Stimulated activated CD4-positive, alpha-beta T cell treated with anti-CD3 and anti-CD28 coated beads, Interleukin-15, amount 100 ng/mL, for 48 hours (primary cell): ENCODE results near the gene UBE4A.

Source experiments
- DNase-seq, 2 donors: peaks; one replicate each; pipeline ENCODE4 v3.0.0-alpha.2; 2020; ENCODE audit warnings: low read depth in 2 of 2

UBE4A gene

GRCh38 chr11:118341261-118341660 lies 18.1 kb upstream of the UBE4A start:
- no peak for DNase-seq

- no peak for DNase-seq
Observed at GRCh38 chr11:118341815-118342489, 17.4 kb upstream of the UBE4A start.

GRCh38 chr11:118342503-118343161 lies 16.8 kb upstream of the UBE4A start, which contains the start of gene CD3D:
Gene CD3D (minus strand): TSS chr11:118342705. CDS start chr11:118342607, 98 bp downstream.
- peak in 1 of 2 donors; percentile 64 for DNase-seq

- DNase-seq: no peak
Observed at GRCh38 chr11:118343248-118343647, 16.2 kb upstream of the UBE4A start.

GRCh38 chr11:118343981-118344515 lies 15.4 kb upstream of the UBE4A start, which contains the start of gene CD3G:
Gene CD3G (plus strand): TSS chr11:118344344. CDS start chr11:118344424, 80 bp downstream.
- peak; percentile 52 to 74 for DNase-seq

- no peak for DNase-seq
Observed at GRCh38 chr11:118349475-118349874, 9.9 kb upstream of the UBE4A start.

GRCh38 chr11:118353084-118353710 lies 6.2 kb upstream of the UBE4A start:
- no peak for DNase-seq

GRCh38 chr11:118358071-118358470 lies 1.3 kb upstream of the UBE4A start:
- DNase-seq: no peak

GRCh38 chr11:118364956-118365615 lies 5.7 kb downstream of the UBE4A start:
- DNase-seq: no peak

GRCh38 chr11:118366287-118366686 lies 6.9 kb downstream of the UBE4A start:
- DNase-seq: no peak

GRCh38 chr11:118370774-118371173 lies 11.4 kb downstream of the UBE4A start:
- no peak for DNase-seq

- no peak for DNase-seq
Observed at GRCh38 chr11:118373263-118373662, 13.9 kb downstream of the UBE4A start.

- no peak for DNase-seq
Observed at GRCh38 chr11:118373871-118374270, 14.5 kb downstream of the UBE4A start.

- no peak for DNase-seq
Observed at GRCh38 chr11:118374729-118375128, 15.3 kb downstream of the UBE4A start.

- no peak for DNase-seq
Observed at GRCh38 chr11:118375978-118376377, 16.6 kb downstream of the UBE4A start.

GRCh38 chr11:118379497-118379896 lies 20.1 kb downstream of the UBE4A start:
- DNase-seq: no peak

GRCh38 chr11:118380571-118380970 lies 21.2 kb downstream of the UBE4A start:
- DNase-seq: no peak

GRCh38 chr11:118382954-118383353 lies 23.6 kb downstream of the UBE4A start:
- no peak for DNase-seq

GRCh38 chr11:118383657-118384056 lies 24.3 kb downstream of the UBE4A start:
- DNase-seq: no peak

- no peak for DNase-seq
Observed at GRCh38 chr11:118396097-118396501, 36.7 kb downstream of the UBE4A start.

GRCh38 chr11:118397448-118397847 lies 38.0 kb downstream of the UBE4A start:
- DNase-seq: no peak
